IPS-18c (cell line): Measurements from ENCODE around the gene DPH1.
A peak's percentile ranks its signal among the peaks of the same experiment; 100 is the strongest.
"Not testable (repeated sequence)": the region's sequence is repeated elsewhere in the genome, so short reads cannot be mapped to it uniquely, and the experiment has no call there.

Source experiments
- H3K4me3 ChIP-seq: 2 replicates; pipeline ENCODE4 v1.7.0; 2013; ENCODE audit warnings: low read depth, mild to moderate bottlenecking, low read length, moderate library complexity; ENCODE audit not compliant: insufficient read depth
- H3K9me3 ChIP-seq: one replicate; pipeline ENCODE4 v1.6.1; 2013; ENCODE audit warnings: mild to moderate bottlenecking, low read length, moderate library complexity; ENCODE audit not compliant: control insufficient read depth, insufficient read depth

DPH1 gene

GRCh38 chr17:2029911-2030778 is at the start of gene DPH1:
Gene DPH1, plus strand, starts transcription at chr17:2030153. Its CDS starts 17 bp downstream, at chr17:2030170.
- H3K4me3 ChIP-seq: peak within 1 kb of the TSS; percentile 99
- no peaks in the 10 kb centered on the region for H3K9me3 ChIP-seq

GRCh38 chr17:1980665-1981250 is 49.2 kb upstream of the DPH1 start:
- no peaks in the 10 kb centered on the region for H3K9me3 ChIP-seq
- no peak overlapping the region for H3K4me3 ChIP-seq

- not testable (repeated sequence) for H3K4me3 ChIP-seq, H3K9me3 ChIP-seq
Observed at GRCh38 chr17:1982793-1983366, 47.1 kb upstream of the DPH1 start.

- Histone ChIP-seq H3K4me3 (no peak overlapping the region), H3K9me3 (no peaks in the 10 kb centered on the region)
Observed at GRCh38 chr17:1985093-1985492, 44.9 kb upstream of the DPH1 start.

- no peaks in the 10 kb centered on the region for H3K9me3 ChIP-seq
- H3K4me3 ChIP-seq: no peak overlapping the region
Observed at GRCh38 chr17:1985686-1986085, 44.3 kb upstream of the DPH1 start.

GRCh38 chr17:1986783-1987451 is 43.0 kb upstream of the DPH1 start:
- Histone ChIP-seq H3K9me3 (no peaks in the 10 kb centered on the region), H3K4me3 (no peak overlapping the region)

- H3K9me3 ChIP-seq: no peaks in the 10 kb centered on the region
- H3K4me3 ChIP-seq: no peak overlapping the region
Observed at GRCh38 chr17:1989135-1989534, 40.8 kb upstream of the DPH1 start.

- Histone ChIP-seq H3K4me3 (no peak overlapping the region), H3K9me3 (no peaks in the 10 kb centered on the region)
Observed at GRCh38 chr17:1992541-1992940, 37.4 kb upstream of the DPH1 start.

- Histone ChIP-seq H3K9me3 (no peaks in the 10 kb centered on the region), H3K4me3 (no peak overlapping the region)
Observed at GRCh38 chr17:1994707-1995106, 35.2 kb upstream of the DPH1 start.

GRCh38 chr17:1995321-1995892 is 34.5 kb upstream of the DPH1 start:
- H3K4me3 ChIP-seq: no peak overlapping the region

GRCh38 chr17:1995907-1996799 is 33.8 kb upstream of the DPH1 start:
- no peaks in the 10 kb centered on the region for H3K9me3 ChIP-seq
- H3K4me3 ChIP-seq: no peak overlapping the region

More at GRCh38 chr17:1995321-1995892, 34.5 kb upstream of the DPH1 start:
- no peaks in the 10 kb centered on the region for H3K9me3 ChIP-seq

- H3K4me3 ChIP-seq: no peak overlapping the region
- no peaks in the 10 kb centered on the region for H3K9me3 ChIP-seq
Observed at GRCh38 chr17:1996800-1997288, 33.1 kb upstream of the DPH1 start.

- H3K9me3 ChIP-seq: no peaks in the 10 kb centered on the region
- H3K4me3 ChIP-seq: 0 out of 2 replicates have a peak overlapping the region, but pooled peaks have one; percentile 15
Observed at GRCh38 chr17:1997289-1997926, 32.5 kb upstream of the DPH1 start.

GRCh38 chr17:1997927-1998742 is 31.8 kb upstream of the DPH1 start:
- Histone ChIP-seq H3K9me3 (no peaks in the 10 kb centered on the region), H3K4me3 (peak overlapping the region; percentile 57)

GRCh38 chr17:1999557-2000251 is 30.2 kb upstream of the DPH1 start:
- Histone ChIP-seq H3K9me3 (peaks cover 1% of the 10 kb centered on the region), H3K4me3 (no peak overlapping the region)
